Measurements from ENCODE around the gene SCART1.
"Not testable (repeated sequence)": the region's sequence is repeated elsewhere in the genome, so short reads cannot be mapped to it uniquely, and the experiment has no call there.

SCART1 gene

GRCh38 chr10:133457100-133457841, 3.5 kb downstream of the SCART1 start:
- no peak for DNase-seq

GRCh38 chr10:133458021-133458709, 4.4 kb downstream of the SCART1 start:
- no peak for DNase-seq

- no peak for DNase-seq
Measured at GRCh38 chr10:133458710-133459453, 5.1 kb downstream of the SCART1 start.

DNA sequence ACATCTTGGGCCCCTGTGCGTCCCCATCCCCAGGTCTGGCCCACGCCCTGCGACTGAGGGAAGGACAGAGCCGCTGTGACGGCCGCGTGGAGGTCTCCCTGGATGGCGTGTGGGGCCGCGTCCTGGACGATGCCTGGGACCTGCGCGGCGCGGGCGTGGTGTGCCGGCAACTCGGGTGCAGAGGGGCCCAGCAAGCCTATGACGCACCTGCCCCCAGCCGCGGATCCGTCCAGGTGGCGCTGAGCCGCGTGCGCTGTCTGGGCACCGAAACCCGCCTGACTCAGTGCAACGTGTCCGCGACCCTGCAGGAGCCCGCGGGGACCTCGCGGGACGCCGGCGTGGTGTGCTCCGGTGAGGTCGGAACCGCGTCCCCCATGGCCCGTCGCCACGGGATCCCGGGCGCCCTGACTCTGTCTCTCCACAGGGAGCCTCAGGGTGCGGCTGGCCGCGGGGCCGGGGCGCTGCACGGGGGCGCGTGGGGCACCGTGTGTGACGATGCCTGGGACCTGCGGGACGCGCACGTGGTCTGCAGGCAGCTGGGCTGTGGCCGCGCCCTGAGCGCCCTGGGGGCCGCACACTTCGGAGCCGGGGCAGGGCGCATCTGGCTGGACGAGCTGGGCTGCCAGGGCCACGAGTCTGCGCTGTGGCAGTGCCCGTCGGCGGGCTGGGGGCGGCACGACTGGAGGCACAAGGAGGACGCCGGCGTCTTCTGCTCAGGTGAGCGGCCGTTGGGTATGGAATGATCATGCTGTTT, 5.9 kb downstream of the SCART1 start:
- no peak for DNase-seq

DNA sequence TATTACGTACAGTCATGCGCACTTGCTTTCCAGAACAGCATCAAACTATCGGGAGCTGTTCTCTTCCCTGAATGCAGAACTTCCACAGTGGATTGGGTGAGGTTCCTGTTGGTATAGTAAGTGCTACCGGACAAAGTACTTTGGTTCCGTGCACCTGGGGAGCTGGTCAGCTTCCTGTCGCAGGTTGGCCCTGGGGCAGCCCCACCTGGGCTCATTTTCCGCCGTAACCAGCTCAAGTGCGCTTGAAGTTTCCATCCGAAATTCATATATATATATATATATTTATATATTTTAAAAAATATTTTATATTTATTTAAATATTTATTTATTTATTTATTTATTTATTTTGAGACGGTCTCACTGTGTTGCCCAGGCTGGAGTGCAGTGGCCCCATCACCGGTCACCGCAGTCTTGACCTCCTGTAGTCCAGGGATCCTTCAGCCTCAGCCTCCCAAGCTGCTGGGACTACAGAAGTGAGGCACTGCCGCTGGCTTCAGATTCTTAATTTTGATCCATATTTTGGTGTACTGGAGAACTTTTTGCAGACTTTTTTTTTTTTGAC, 6.5 kb downstream of the SCART1 start:
- no peak for DNase-seq

DNA sequence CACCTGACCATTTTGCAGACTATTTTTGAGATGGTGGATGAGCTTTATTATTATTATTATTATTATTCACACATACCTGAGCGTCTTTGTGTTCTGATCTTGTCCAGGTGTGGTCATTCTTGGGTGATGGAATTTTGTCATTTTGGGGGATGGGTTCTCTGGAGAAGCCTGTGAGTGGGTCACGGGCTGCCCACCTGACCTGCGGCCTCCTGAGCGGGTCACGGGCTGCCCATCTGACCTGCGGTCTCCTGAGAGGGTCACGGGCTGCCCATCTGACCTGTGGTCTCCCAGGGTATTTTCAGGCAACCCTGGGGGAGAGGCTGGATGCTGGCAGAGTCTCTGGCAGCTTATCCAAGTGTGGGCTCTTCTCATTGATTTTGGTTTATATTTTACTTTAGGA, 7.3 kb downstream of the SCART1 start:
- DNase-seq = no peak

DNA sequence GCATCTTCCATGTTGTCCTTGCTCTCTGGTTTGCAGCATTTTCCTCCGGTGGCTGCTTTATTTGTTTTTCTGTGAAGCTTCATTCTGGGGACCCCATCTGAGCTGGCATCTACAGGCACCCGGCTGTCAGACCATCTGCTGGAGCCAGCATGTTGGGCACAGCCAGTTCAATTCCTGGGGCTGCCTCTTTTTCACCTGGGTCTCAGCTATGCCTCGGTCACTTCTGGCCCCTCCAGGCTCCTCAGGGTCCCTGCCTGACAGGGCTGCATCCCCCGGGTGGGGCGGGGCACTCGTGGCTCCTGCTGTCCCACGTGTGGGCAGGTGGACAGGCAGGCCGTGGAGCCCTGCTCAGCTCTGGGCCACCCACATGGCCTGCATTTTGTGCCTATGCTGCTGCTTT, 8.1 kb downstream of the SCART1 start:
- no peak for DNase-seq

DNA sequence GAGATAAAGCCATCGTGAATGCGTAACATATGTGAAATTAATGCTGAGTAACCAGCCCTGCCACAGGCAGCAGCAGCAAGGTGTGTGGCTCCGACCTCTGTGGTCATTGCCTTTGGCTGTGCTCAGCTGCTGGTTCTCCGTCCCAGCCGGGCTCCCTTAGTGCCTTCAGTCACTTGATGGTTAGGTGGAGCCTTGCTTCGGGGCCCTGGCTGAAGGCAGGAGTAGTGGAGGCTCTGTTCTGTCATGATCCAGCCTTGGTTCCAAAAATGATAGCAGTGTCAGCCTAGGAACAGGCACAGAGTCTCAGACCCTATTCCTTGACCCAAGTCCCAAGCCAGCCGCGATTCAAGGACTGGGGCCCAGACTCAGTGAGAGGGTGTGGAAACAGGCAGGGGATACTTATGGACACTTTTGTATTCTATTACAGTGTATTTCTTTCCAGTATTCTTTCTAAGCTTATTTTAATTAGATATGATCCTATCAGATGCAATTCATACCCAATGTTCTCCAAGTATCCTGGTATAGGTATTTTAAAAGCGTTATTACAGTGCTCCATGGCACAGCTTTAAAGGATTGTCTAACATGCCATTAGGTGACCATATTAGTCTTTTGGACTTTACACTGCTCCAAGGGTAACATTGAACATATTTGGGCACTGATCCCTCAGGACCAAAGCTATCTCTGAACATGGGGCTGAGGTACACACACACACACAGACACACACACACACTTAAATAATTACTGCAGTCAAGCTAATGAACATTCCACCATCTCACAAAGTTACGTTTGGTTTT, 9.0 kb downstream of the SCART1 start:
- no peak for DNase-seq

DNA sequence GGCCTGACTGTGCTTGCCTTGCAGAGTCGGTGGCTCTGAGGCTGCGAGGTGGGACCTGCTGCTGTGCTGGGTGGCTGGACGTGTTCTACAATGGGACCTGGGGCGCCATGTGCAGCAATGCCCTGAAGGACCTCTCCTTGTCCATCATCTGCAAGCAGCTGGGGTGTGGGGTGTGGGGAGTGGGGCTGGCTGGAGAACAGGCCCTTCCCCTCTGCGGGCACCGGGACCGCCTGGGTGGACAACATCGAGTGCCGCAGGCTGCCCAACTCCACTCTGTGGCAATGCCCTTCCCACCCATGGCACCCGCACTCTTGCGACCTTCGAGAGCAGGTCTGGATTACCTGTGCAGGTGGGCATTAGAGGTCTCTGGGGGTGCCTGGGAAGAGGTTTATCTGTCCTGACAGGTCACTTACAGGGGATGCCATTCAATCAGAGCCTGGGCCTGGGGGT, 10.9 kb downstream of the SCART1 start:
- no peak for DNase-seq

DNA sequence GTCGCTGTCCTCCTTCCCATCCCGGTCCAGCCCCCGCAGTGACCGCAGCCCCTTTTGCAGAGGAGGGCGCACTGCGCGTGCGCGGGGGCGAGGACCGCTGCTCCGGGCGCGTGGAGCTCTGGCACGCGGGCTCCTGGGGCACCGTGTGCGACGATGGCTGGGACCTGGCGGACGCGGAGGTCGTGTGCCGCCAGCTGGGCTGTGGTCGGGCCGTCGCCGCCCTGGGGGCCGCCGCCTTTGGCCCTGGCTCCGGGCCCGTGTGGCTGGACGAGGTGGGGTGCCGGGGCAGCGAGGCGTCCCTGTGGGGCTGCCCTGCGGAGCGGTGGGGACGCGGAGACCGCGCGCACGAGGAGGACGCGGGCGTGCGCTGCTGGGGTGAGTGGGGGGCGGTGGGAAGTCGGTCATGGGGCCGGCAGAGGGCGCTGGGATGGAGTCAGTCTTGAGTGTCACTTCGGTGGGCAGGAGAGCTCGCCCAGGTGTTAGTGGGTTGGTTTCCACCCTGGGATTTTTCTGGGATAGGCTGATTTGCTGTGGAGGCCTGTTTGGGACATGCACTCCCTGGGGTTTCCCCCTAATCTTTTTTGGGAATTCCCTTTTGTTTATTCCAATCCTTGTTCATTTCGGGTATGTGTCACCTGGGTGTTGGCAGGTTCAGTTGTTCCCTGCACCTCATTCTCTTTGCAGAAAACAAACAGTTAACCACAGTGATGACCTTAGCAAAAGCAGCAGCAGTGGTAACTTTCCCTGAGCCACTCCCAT, 11.6 kb downstream of the SCART1 start:
- DNase-seq = no peak

- DNase-seq = no peak
Measured at GRCh38 chr10:133465950-133466474, 12.3 kb downstream of the SCART1 start.

DNA sequence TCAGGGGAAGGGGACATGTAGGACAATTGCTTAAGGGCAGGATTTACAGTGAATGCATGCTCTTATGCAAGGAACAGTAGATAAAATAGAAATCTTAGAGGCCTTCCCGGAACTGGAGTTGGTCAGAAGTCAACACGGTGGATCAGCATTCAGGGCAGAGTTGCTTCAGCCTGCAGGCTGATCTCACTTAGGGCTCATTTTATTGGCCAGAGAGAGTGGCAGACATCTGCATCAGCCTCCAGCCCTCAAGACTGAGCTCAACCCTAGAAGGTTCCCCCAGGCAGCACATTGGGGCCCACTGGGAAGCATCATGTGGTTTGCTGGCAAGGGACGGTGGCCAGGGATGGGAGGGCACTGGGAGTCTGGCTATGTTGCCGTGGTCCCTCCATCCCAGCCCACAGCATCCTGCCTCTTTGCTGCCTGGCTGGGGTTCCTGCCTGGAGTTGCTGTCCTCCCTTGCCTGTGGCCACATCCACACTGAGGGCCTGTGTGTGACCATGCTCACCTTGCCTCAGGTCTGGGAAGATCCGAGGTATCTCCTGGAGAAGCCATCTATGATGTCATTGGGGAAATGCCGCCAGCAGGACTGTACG, 13.0 kb downstream of the SCART1 start:
- no peak for DNase-seq

DNA sequence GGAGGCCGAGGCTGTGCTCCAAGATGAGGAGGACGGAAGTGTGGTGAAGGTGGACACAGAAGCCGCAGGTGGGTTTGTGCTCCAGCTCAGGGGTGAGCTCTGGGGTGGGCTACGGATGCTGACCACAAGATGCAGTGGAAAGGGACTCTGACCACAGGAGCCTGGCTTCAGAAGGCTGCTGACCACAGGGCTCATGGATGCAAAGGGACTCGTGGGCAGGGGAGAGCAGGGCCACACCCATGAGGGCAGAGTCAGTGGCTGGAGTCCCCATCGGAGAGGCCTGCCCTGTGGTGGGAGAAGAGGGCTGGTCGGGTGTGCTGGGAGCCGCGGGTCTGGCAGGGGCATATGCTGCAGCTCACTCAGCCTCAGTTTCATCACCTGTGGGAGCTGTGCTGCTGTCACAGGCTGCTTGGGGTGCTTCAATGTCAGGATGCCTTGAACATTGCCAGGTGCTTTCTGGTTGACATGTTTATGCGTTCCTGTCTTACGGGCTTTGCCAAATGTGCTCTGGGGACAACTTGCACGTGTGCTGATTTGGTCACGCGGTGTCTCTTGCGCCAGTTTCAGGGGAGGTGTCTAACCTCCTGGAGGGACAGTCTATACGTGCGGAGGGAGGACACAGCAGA, 13.7 kb downstream of the SCART1 start:
- no peak for DNase-seq

DNA sequence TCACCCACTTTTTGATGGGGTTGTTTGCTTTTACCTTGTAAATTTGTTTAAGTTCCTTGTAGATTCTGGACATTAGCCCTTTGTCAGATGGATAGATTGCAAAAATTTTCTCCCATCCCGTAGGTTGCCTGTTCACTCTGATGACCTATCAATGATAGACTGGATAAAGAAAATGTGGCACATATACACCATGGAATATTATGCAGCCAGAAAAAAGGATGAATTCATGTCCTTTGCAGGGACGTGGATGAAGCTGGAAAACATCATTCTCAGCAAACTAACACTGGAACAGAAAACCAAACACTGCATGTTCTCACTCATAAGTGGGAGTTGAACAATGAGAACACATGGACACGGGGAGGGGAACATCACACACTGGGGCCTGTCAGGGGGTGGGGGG, 15.5 kb downstream of the SCART1 start:
- not testable (repeated sequence) for DNase-seq

- no peak for DNase-seq
Measured at GRCh38 chr10:133471300-133472109, 17.8 kb downstream of the SCART1 start.

DNA sequence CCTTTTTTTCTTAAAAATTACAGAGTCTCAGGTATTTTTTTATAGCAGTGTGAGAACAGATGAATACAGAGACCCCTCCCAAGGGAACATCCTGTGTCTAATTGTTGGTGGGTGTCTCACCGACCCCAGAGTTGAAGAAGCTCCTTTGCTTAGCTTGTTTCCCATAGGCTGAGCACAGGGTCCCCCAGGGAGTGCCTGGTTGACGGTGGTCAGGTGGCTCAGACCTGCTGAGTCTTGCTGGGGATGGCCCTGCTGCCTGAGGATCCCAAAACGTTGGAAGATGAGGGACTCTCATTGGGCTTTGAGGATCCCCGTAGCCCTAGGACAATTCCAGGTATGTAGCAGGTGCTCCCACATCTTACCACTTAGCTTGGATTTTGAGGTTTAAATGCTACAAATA, 19.5 kb downstream of the SCART1 start:
- DNase-seq = no peak

DNA sequence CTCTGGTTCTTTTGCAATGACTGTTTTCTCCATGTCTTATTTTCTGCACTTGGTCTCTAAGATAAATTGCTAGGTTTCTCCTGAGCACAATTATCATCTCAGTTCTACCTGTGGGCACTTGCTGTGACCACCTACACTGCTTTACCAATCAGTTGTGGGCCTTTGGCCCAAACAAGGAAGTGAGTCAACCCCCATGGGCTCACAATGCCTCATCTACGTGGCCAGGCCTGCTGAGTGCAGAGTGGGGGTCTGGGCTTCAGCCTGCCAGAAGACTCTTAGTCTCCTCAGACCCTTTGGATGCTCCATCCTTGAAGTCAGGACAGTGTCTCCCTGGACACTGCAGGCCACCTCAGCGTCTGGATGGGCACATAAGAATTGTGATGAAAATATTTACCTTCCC, 20.3 kb downstream of the SCART1 start:
- no peak for DNase-seq

DNA sequence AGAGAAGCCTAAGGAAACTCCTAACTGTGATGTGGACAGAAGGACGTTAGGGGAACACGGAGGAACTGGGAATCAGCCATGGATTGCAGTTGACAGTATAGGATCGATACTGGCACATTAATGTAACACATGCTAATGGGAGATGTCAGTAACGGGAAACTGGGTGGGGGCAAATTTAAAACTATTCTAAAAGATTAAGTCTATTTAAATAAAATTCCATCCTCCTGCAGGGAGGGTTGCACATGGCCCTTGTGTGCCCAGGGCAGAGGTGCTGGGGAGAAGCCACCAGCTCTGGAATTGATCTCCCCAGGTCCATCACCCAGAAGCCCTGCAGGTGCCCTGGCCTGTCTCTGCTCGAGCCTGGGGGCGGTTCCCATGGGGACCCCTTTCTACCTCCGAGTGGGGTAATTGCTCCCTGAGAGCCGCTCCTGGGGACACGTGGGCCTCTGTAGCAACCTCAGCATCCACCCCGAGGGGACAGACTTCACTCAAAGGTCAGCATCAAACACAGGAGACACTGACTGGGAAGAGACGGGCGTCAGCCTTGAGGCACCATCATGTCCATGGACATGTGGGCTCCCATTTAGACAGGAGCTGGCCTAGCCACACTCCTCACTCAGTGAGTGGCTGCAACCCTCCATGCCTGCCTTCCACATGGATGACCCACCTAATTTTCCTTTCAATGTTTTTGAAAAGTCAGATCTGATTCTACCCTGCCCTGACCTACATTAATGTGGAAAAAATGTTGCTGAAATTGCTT, 21.1 kb downstream of the SCART1 start:
- no peak for DNase-seq

DNA sequence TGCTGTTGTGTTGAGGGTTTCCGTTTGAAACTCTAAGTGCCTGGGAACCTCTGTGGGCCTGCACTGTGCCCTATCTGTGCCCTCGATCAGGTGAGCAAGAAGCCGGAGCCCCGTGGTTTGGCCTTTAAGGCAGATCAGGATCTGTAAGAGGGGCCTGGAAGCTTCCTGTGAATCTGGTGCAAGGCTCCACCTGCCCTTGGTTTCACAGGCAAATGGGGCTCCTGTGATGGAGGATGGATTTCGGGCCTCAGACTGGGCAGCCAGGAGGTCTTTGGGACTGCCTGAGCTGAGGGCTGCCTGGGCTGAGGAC, 21.6 kb downstream of the SCART1 start:
- DNase-seq = no peak

All from KG1 (cell line).